EH (cell line): ENCODE results near the gene ZBTB7C.
A peak's percentile ranks its signal among the peaks of the same experiment; 100 is the strongest.

ENCODE experiments used
- DNase-seq: peaks from one replicate; pipeline ENCODE4 v3.0.0-alpha.2; 2015; ENCODE audit warnings: low read depth

Gene ZBTB7C

DNA sequence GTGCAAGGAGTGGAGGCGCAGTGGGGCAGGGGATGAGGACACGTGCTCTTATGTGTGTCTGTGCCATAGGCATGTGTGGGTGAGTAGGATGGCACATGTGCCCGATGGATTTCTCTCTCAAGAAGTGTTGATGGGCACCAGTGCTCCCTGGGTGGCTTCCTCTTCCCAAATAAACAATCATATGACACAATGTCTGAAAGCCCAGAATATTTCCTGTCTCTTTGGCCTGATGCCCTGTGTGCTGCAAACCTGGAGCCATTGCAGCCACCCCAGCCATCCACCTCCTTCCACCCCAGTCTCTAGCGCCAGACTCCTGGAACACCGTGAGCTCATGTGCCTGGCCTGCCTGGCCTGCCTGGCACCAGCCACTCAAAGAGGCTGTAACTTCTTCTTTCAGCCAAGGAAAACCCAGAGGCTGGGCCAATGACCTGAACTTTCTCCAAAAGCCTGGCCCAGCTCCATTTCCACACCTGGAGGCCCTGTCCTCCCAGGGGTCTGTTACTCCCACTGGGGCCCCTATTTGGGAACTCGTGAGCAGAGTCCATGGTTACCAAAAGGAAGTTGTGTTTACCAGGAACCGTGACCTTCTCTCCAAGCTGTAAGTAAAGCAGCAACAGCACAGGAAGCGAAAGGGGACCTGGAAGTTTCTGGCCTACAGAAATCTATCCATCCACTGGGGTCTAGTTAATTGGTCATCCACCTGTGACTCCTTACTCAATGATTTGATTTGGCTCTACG, 9.5 kb upstream of the ZBTB7C start:
- DNase-seq: no peak

DNA sequence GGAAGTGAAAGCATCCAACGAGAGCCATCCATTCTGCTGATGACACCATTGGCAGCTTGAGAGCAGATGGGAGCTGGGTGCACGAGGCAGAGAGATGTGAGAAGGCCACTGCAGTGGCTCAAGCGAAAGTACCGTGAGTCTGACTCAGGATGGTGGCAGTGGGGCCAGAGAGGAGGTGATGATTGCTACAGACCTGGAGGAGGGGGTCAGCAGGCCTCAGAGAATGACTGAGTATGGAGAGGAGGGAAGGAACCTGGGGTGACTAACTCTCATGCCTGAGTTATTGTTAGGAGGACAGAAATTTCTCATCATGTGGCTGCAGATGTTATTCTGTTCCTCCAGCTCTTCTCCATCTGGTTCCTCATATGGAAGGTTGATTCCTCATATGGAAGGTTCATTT, 8.8 kb upstream of the ZBTB7C start:
- DNase-seq: no peak

DNA sequence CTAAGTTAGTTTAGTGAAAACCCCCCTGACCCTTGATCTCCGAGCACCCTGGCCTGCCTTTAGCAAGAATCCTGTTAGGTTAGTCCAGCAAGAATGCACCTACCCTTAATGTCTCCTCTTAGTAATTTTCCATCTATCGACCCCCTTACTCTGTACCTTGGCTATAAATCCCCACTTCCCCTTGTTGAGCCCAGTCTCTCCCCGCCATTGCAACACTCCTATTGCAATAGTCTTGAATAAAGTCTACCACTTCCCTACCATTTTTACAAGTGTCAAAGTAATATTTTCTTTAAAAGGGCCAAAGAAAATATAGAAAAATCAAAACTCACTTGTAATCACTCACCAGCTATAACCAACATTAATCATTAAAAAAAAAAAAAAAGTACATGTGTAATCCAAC, 4.2 kb upstream of the ZBTB7C start:
- DNase-seq: no peak

DNA sequence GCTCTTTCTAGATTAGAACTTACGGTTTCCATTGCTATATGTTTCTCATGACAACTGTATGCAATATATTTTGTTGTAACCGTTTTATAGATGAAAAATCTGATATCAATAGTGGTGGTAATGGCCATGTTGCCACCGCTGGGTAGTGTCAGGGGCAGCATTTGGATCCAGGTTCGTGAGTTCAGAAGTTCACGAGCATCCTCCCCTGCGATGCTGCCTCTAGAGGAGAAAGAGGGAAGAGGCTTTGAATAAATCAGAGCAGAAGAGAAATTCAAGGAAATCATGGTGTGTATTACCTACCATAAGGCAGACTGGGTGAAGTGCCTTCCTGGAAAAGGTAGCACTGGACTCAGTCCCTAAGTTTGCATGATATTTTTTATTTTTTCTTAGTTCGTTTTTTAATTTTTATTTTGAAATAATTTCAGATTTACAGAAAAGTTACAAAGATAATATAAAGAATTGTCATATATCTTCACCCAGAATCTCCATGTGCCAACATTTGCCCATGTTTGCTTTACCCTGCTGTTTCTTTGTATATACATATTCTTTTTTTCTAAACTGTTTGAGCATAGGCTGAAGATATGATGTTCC, 3.3 kb upstream of the ZBTB7C start:
- DNase-seq: peak; percentile 21

DNA sequence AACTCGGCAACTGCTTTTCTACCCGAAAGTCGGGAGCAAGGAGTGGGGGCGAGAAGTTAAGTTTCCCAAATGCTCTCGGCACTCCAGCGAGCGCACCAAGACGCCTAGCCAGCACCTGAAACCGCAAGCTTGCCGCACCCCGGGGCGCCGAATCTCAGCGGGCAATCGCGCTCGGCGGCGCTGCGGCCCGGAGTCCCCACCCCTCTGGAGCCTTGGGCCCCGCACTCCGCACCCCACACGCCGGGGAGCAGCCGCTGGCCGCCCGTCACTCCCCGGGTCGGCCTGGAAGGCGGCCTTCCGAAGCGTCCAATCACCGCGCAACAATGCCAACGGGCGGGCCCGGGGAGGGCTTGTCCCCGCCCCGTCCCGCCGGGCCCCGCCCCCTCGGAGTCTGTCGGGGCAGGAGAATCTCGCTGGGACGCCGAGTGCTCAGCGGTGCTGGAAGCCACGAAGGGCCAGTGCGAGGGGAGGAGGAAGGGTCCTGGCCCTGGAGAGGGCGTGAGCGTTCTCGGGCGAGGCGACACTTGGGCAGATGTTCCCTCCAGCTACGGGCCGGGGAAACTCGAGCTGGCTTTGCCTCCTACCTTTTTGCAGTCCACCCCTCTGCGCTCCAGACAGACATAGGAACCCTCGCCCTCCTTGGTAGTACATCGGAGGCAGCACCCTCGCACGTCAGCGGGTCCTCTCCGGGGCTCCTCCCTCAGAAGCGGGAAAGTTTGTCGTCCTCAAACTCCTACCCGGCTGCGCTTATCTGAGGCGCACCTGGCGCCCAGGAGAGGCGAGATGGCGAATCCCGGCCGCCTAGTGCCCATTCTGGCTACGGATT, 1.1 kb upstream of the ZBTB7C start:
- peak; percentile 84 for DNase-seq

DNA sequence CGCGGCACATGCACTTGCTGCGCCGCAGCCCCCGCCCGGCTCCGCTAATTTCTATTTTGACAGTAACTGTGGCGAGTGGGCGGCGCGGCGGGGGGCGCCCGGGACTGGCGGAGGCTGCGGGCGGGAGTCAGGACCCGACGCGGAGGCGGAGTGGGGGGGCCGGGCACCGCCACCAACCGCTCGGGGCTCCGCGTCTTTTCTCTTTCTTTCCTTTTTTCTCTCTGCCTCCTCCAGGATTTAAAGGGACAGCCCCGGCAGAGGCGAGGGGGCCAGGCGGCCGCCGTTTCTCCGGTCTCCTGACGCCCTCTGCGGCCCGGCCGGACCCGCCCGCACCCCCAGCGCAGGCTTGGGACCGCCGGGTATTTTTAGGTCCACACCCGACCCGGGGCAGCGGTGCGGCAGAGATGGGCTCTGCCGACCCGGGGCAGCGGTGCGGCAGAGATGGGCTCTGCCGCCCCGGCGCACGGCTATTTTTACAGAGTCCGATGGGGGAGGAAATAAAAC, 460 bp upstream of the ZBTB7C start:
- no peak for DNase-seq

- DNase-seq: no peak
Observed at GRCh38 chr18:48408111-48408726, 964 bp downstream of the ZBTB7C start.

DNA sequence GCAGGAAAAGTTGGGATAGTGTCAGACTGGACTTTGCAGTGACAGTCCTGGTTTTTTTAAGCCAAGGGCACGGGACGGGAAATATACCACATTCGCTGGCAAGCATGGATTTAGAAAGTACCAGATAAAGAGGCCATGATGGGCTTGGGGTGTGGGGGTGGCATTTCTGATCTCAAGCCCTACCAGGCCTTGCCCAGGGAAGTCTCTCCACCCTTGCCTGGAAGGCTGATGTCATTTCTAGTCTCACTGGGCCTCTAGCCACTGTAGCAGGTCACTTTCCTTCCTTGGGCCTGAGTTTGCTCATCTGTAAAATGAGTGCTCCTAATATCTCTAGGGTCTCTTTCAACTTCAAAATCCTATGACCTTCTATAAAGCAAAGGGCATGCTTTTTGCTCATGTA, 1.8 kb downstream of the ZBTB7C start:
- DNase-seq: no peak

DNA sequence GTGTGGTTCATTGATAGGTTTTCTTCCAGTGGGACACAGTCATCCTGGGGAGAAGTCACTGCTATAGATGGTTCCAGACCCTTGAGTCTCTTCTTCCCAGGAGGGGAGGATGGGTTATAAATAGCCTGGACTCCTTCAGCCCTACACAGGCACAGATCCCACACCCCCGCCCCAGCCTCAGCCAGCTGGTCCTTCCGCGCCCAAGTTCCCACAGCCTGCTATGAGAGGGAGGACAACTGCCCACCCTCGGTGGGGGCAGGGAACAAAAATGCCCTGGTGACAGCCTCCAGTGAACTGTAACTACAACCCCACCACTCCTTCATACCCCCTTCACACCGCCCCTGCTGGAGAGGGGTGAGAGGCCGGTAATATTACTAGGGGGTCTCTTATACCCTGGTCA, 3.2 kb downstream of the ZBTB7C start:
- DNase-seq: no peak

- DNase-seq: peak; percentile 43
Observed at GRCh38 chr18:48404716-48405507, 4.3 kb downstream of the ZBTB7C start.

GRCh38 chr18:48402953-48403352, 6.2 kb downstream of the ZBTB7C start:
- no peak for DNase-seq

DNA sequence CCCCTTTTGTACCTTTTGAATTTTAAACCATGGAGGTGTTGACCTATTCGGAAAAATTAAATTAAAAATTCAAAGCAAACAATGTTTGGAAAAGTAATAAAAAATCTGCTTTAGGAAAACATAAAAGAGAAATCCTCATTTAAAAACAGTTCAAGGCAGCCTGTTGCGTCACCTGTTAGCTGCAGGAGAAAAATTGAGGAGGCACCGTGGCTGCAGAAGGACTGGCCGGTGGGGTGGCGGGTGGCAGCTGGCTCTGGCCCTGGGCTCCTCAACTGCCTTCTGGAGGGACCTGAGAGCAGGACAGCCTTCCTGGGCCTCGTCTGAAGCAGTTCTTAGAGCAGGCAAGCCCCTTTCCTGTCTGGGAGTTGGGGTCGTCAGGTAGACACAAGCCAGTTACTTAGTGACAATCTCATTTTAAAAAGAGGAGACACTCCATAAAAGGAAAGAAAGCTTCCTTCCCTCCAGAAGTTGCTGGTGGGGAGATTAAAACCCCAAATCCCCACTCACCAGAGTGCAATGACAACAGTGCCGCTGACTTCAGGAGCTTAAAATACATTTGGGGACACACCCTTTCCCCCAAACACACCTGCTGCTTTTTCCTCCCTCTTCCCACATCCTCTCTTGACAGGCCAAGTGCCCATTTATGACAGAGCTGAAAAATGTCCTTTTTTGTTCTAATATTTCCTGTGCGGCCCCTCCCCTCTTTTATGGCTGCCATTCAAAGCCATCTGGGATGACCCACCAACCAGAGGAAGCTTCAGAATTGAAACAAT, 9.7 kb downstream of the ZBTB7C start:
- no peak for DNase-seq

DNA sequence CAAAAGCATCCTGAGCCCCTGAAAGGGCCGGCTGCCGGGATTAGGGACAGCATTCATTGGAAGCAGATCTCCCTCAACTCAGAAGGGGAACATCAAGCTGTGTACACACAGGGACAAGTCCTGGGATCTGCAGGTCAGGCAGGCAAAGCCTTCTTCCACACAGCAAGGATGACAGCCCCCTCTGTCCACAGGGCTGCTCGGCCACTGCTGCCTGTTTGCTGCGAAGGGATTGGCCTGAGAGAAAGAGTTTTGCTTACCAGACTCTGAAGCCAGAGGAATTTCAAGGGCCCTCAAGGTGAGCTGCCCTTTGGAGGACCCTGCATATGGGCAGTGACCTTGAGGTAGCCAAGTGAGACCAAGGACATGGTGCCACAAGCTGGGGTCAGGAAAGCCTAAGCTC, 11.1 kb downstream of the ZBTB7C start:
- DNase-seq: no peak

- no peak for DNase-seq
Observed at GRCh38 chr18:48397021-48397420, 12.2 kb downstream of the ZBTB7C start.

DNA sequence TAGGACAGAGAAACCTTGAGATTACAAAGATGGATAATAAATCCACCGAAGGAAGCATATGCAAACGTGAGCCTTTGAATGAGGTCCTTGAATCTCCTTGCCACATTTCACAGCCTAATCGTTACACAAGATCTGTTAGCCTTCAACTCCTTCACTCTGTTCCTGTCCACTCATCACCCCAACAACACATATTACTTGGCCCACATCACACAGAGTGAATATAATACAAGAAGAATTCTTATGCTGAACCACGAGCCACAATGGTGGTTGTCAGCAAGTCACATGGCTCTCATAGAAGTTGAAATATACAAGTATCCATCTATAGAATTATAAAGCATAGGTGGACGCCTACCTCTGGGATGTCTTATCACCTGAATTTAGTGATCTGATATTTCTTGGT, 12.6 kb downstream of the ZBTB7C start:
- DNase-seq: no peak

- DNase-seq: no peak
Observed at GRCh38 chr18:48395646-48396045, 13.5 kb downstream of the ZBTB7C start.

DNA sequence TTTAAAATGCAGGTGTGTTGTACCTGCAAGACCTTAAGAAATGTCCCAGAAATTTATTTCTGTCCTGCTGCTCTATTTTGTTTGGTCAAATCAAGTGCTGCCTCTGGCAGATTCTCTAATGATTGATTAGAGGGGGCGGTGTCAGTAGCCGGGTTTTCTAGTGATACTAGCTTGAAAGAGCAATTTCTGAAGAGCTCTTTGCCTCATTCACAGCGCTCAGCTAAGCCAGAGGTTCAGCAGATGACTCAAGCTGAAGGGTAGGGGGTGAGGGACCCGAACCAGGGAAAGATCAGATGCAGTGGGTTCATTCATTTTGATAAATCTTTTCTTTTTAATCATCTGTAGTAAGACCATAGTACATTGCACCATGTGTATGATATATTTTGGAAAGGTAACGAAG, 15.0 kb downstream of the ZBTB7C start:
- no peak for DNase-seq

GRCh38 chr18:48393776-48394175, 15.4 kb downstream of the ZBTB7C start:
- no peak for DNase-seq

DNA sequence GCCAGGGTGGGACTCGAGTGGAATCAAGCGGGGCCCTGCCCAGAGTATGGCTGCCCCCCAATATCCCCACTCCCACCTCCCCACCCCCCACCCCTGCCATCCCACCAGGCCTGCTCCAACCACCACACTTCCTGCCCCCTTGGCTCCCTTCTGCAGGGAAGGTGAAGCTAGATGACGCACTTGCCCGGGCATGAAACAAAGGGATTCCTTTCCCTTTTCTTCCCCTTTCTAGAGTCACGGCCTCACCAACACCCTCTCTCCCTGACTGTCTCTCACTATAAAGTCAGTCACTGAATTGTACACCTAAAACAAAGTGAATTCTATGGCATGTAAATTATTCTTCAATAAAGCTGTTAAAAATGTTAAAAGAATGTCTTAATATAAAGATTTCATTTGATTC, 16.0 kb downstream of the ZBTB7C start:
- no peak for DNase-seq

DNA sequence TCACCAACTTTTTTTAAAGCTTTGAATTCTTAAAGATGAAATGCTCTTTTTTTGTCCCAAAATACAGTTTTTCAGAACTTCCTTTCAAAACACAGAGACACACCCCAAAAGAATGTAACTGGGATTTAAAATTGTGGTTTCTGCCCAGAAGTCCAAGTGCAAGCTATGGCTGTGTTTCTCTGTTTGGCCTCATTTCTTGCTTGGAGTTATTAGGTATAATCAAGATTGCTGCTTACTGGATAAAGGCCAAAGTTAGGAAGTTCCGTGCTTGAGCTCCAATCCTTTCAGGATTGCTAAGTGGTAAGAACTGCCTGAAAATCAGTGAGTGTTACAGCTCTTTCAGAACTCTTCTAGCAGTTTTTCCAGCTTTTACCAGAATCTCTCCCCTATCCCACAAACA, 16.9 kb downstream of the ZBTB7C start:
- DNase-seq: no peak

DNA sequence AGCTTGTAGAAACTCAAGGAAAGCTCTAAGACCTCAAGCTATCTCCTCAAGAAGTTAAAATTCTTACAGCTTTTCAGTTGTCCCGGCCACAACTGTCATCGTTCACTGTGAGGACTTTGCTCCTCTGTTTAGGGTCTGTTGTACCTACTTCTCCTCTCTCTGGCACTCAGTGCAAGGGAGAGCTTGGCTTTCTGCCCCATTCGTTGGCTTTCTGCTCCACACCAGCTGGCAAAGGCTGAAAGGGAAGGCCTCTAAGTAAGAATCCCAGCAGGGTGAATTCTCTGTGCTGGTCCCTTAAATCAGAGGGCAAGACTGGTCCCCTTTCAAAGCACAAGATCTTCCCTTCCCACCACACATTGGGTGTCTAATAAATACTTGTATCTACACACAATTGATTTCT, 17.3 kb downstream of the ZBTB7C start:
- DNase-seq: no peak
